Measurements from ENCODE around the gene B4GALT2.

The B4GALT2 gene

DNA sequence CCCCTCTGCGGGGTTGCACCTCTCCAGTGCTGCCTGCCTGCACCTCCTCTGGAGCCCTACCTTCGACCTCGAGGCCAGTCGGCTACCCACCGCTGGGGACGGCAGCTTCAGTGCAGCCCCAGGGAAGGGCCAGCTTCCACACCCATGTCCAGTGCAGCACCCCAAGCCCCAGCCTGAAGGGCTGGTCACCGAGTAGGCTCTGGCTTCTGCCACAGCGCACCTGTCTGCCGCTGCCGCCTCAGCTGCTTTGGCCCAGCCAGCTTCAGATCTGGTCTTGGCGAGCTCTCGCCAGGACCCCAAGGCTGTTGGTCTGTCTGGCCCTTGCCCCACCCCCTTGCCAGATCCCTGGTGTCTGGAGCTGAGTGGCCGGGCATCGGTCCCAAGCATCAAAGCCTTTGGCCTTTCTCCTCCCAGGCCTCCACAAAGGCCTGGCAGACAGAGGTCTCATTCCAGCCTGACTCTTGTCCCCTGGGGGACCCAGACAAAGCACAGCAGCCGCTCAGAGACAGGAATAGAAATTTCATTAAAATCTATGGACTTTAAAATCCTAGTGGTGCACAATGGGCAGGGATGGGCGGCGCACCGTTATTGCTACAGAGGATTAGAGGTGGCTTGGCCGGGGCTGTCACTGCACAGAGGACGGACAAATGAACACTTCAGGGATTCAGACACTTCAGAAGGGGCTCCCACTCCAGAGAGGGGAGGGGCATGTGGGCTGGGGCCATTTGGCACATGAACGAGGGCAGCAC is 17.1 kb downstream of the B4GALT2 start:
- H3K27me3 ChIP-seq (ENCODE audit: control insufficient read depth in 1 of 2, insufficient read depth in 2 of 2, low read length in 2 of 2): no peaks in the 10 kb centered on the region
- H3K4me1 ChIP-seq (ENCODE audit: control insufficient read depth, insufficient read depth, low read length): peaks cover 12% of the 10 kb centered on the region
- H3K9me3 ChIP-seq (ENCODE audit: control insufficient read depth in 2 of 2, low read length in 2 of 2): no peaks in the 10 kb centered on the region
- H3K27ac ChIP-seq (ENCODE audit: low read length): no peak overlapping the region
- H3K36me3 ChIP-seq (ENCODE audit: control insufficient read depth in 2 of 2, insufficient read depth in 2 of 2, low read length in 2 of 2): peaks cover 2 to 6% of the 10 kb centered on the region in 2 donors
- H3K4me3 ChIP-seq (ENCODE audit: low read length in 2 of 2): no peak overlapping the region
- no peak overlapping the region for H3K9ac ChIP-seq (ENCODE audit: low read length in 2 of 2)

DNA sequence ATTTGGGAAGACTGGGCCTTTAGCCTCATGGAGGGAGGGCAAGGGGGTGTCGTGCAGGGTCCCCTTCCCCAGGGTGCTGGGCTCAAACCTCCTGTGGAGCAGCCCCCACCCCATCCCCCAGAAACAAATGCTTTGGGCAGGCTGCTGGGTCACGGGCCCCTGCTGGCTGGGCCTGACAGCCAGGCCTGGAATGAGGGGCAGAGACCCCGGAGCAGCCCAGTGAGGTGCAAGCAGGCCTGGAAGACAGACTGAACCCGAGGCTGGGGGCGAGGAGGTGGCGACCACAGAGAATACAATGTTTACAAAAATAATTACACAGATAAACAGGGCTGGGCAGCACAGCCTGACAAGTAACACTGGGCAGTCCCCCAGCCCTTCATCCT is 17.7 kb downstream of the B4GALT2 start:
- H3K4me1 ChIP-seq (ENCODE audit: control insufficient read depth, insufficient read depth, low read length): peaks cover 11% of the 10 kb centered on the region
- H3K9ac ChIP-seq (ENCODE audit: low read length in 2 of 2): no peak overlapping the region
- no peaks in the 10 kb centered on the region for H3K27me3 ChIP-seq (ENCODE audit: control insufficient read depth in 1 of 2, insufficient read depth in 2 of 2, low read length in 2 of 2)
- H3K27ac ChIP-seq (ENCODE audit: low read length): no peak overlapping the region
- H3K4me3 ChIP-seq (ENCODE audit: low read length in 2 of 2): no peak overlapping the region
- no peaks in the 10 kb centered on the region for H3K9me3 ChIP-seq (ENCODE audit: control insufficient read depth in 2 of 2, low read length in 2 of 2)
- peaks cover 4 to 9% of the 10 kb centered on the region in 2 donors for H3K36me3 ChIP-seq (ENCODE audit: control insufficient read depth in 2 of 2, insufficient read depth in 2 of 2, low read length in 2 of 2)

DNA sequence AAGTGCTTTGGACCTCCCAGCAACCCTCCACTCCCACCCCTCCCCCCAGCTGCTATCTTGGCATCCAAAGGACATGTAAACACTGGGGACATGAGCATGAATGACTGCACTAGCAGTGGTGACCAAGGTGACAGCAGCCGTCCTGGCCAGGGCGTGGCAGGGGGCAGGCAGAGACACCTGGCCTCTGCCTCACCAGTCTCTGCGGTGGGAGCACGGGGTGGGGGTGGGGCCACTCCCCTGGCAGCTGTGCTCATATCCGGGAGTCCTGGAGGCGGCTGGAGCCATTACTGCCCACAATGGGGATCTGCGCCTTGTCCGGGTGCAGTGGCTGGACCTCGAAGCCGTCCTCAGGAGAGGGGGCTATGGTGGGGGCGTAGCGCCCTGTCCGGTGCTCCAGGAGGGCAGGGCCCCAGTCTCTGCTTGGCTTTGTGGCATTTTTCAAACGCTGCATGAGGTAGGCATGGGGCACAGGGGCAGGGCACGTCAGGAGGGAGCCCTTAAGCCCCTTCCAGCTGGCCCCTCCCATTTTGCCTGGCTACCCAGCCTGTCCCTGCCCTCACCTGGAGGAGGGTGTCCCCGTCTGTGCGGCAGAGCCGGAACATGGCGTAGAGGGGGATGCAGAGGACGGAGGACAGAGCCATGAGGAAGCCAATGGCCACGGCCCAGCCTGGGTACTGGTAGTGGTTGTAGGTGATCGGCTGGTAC is 18.4 kb downstream of the B4GALT2 start:
- H3K36me3 ChIP-seq (ENCODE audit: control insufficient read depth in 2 of 2, insufficient read depth in 2 of 2, low read length in 2 of 2): peaks cover 7 to 9% of the 10 kb centered on the region in 2 donors
- H3K9me3 ChIP-seq (ENCODE audit: control insufficient read depth in 2 of 2, low read length in 2 of 2): no peaks in the 10 kb centered on the region
- H3K4me3 ChIP-seq (ENCODE audit: low read length in 2 of 2): no peak overlapping the region
- H3K9ac ChIP-seq (ENCODE audit: low read length in 2 of 2): no peak overlapping the region
- no peaks in the 10 kb centered on the region for H3K27me3 ChIP-seq (ENCODE audit: control insufficient read depth in 1 of 2, insufficient read depth in 2 of 2, low read length in 2 of 2)
- no peak overlapping the region for H3K27ac ChIP-seq (ENCODE audit: low read length)
- peaks cover 7% of the 10 kb centered on the region for H3K4me1 ChIP-seq (ENCODE audit: control insufficient read depth, insufficient read depth, low read length)

DNA sequence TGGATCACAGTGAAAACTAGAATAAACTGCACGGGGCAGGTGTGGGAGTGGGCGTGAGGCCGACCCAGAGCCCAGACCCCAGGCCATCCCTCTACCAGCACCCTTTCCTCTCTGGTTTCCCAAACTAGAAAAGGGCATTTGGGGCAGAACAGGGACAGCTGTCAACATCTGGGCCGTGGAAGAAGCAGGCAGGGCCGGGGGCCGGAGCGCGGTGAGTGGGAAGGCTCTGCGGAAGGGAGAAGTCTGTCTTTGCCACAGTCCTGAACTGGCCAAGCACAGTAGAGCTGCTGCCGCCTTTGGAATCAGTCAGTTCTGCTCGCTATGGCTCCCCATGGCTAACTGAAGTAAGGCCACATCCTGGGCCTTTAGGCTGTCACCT is 19.0 kb downstream of the B4GALT2 start:
- no peak overlapping the region for H3K4me3 ChIP-seq (ENCODE audit: low read length in 2 of 2)
- H3K36me3 ChIP-seq (ENCODE audit: control insufficient read depth in 2 of 2, insufficient read depth in 2 of 2, low read length in 2 of 2): peaks cover 7 to 9% of the 10 kb centered on the region in 2 donors
- no peak overlapping the region for H3K27ac ChIP-seq (ENCODE audit: low read length)
- peaks cover 7% of the 10 kb centered on the region for H3K4me1 ChIP-seq (ENCODE audit: control insufficient read depth, insufficient read depth, low read length)
- H3K9me3 ChIP-seq (ENCODE audit: control insufficient read depth in 2 of 2, low read length in 2 of 2): no peaks in the 10 kb centered on the region
- H3K9ac ChIP-seq (ENCODE audit: low read length in 2 of 2): no peak overlapping the region
- no peaks in the 10 kb centered on the region for H3K27me3 ChIP-seq (ENCODE audit: control insufficient read depth in 1 of 2, insufficient read depth in 2 of 2, low read length in 2 of 2)

DNA sequence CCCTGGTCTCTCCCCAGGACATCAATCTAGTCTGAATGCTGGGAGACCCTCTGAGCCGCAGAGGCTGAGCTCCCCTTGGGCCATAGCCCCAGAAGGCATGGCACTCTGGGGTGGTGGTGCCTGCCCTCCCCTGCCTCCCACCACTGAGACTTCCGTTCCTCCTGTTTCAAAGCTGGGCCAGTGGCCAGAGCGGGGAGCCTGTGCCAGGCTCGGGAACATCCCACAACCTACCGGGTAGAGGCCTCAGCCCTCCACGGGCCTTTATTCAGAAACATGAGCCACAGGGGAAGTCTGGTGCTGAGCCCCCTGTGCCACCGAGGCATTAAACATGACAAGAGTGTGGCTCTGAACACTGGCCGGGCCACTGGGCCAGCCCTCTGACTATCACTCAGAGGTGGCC is 20.4 kb downstream of the B4GALT2 start:
- H3K4me1 ChIP-seq (ENCODE audit: control insufficient read depth, insufficient read depth, low read length): peaks cover 7% of the 10 kb centered on the region

DNA sequence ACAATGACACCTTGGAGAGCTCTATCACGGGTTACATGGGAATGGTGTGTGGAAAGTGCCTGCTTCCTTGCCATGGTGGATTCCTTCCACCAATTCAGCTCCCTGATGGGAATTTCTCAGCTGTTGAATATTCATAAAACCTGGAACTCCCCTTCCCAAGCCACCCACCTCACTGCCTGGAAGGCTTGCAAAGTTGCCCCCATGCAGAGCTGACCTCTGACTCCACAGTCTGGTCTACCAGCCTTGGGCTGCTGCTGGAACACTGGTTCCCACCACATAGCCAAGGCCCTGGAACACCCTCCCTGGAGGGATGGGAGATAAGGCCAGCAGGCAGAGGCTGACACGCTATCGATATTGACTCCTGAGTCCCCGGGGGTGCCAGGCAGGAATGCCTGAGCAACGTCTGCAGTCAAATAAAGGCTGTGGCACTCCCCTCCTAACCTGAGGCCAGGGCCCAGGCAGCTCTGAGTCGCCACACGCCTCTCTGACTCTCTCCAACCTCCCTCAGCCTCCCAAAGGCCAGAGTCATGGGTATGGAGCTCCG is 21.2 kb downstream of the B4GALT2 start:
- H3K9ac ChIP-seq (ENCODE audit: low read length in 2 of 2): no peak overlapping the region
- peaks cover 7 to 9% of the 10 kb centered on the region in 2 donors for H3K36me3 ChIP-seq (ENCODE audit: control insufficient read depth in 2 of 2, insufficient read depth in 2 of 2, low read length in 2 of 2)
- no peaks in the 10 kb centered on the region for H3K27me3 ChIP-seq (ENCODE audit: control insufficient read depth in 1 of 2, insufficient read depth in 2 of 2, low read length in 2 of 2)

More for the DNA sequence above, 20.4 kb downstream of the B4GALT2 start:
- Histone ChIP-seq H3K27ac (ENCODE audit: low read length) (no peak overlapping the region), H3K9me3 (ENCODE audit: control insufficient read depth in 2 of 2, low read length in 2 of 2) (no peaks in the 10 kb centered on the region), H3K9ac (ENCODE audit: low read length in 2 of 2) (no peak overlapping the region), H3K4me3 (ENCODE audit: low read length in 2 of 2) (no peak overlapping the region), H3K36me3 (ENCODE audit: control insufficient read depth in 2 of 2, insufficient read depth in 2 of 2, low read length in 2 of 2) (peaks cover 7 to 9% of the 10 kb centered on the region in 2 donors), H3K27me3 (ENCODE audit: control insufficient read depth in 1 of 2, insufficient read depth in 2 of 2, low read length in 2 of 2) (no peaks in the 10 kb centered on the region)

DNA sequence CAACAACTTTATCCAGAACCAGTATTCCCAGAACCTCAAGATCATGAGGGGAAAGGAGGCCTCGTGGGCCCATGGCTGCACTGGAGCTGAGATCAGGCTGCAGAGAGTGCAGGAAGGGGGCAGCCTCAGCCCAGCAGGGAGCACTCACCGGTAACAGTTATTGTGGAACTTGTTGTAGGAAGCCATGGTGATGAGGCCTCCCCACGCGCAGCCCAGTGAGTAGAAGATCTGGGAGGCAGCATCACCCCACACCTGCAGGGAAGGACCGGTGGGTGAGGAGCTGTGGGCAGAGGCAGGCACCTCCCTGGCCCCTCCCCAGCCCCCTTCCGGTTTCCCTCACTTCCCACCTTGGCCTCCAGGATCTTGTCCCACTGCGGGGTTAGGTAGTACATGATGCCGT is 23.2 kb downstream of the B4GALT2 start:
- Histone ChIP-seq H3K9ac (ENCODE audit: low read length in 2 of 2) (no peak overlapping the region), H3K4me3 (ENCODE audit: low read length in 2 of 2) (no peak overlapping the region), H3K4me1 (ENCODE audit: control insufficient read depth, insufficient read depth, low read length) (peaks cover 5% of the 10 kb centered on the region), H3K9me3 (ENCODE audit: control insufficient read depth in 2 of 2, low read length in 2 of 2) (no peaks in the 10 kb centered on the region), H3K27me3 (ENCODE audit: control insufficient read depth in 1 of 2, insufficient read depth in 2 of 2, low read length in 2 of 2) (no peaks in the 10 kb centered on the region), H3K36me3 (ENCODE audit: control insufficient read depth in 2 of 2, insufficient read depth in 2 of 2, low read length in 2 of 2) (peaks cover 7 to 9% of the 10 kb centered on the region in 2 donors), H3K27ac (ENCODE audit: low read length) (no peak overlapping the region)

More for the DNA sequence above, 21.2 kb downstream of the B4GALT2 start:
- Histone ChIP-seq H3K9me3 (ENCODE audit: control insufficient read depth in 2 of 2, low read length in 2 of 2) (no peaks in the 10 kb centered on the region), H3K4me1 (ENCODE audit: control insufficient read depth, insufficient read depth, low read length) (peaks cover 7% of the 10 kb centered on the region), H3K27ac (ENCODE audit: low read length) (no peak overlapping the region), H3K4me3 (ENCODE audit: low read length in 2 of 2) (no peak overlapping the region)

DNA sequence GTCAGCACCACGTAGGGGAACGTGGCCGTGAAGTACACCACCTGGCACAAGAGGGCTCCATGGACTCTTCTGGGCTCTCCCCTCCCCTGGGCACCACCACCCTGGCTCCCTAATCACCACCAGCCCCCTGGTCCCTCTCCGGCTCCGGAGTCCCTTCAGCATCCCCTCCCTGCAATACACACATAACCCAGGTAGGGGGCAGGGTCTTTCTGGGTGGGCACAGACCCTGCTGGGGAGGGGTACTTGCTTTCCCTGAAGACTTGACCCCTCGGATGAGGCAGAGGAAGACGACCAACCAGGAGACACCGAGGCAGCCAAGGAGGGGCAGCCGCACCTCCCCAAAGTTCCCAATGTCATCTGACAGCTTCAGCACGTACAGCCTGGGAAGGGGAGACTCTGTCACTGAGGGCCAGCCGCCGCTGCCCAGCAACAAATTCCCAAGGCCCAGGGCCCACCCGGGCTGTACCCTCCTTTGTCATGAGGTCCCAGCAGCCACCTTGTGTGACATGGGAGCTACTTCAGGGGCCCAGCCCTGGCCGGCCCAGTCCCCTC is 23.7 kb downstream of the B4GALT2 start:
- Histone ChIP-seq H3K9me3 (ENCODE audit: control insufficient read depth in 2 of 2, low read length in 2 of 2) (no peaks in the 10 kb centered on the region), H3K4me3 (ENCODE audit: low read length in 2 of 2) (no peak overlapping the region), H3K9ac (ENCODE audit: low read length in 2 of 2) (no peak overlapping the region), H3K27me3 (ENCODE audit: control insufficient read depth in 1 of 2, insufficient read depth in 2 of 2, low read length in 2 of 2) (no peaks in the 10 kb centered on the region), H3K4me1 (ENCODE audit: control insufficient read depth, insufficient read depth, low read length) (peaks cover 5% of the 10 kb centered on the region), H3K36me3 (ENCODE audit: control insufficient read depth in 2 of 2, insufficient read depth in 2 of 2, low read length in 2 of 2) (peaks cover 7 to 9% of the 10 kb centered on the region in 2 donors), H3K27ac (ENCODE audit: low read length) (no peak overlapping the region)

DNA sequence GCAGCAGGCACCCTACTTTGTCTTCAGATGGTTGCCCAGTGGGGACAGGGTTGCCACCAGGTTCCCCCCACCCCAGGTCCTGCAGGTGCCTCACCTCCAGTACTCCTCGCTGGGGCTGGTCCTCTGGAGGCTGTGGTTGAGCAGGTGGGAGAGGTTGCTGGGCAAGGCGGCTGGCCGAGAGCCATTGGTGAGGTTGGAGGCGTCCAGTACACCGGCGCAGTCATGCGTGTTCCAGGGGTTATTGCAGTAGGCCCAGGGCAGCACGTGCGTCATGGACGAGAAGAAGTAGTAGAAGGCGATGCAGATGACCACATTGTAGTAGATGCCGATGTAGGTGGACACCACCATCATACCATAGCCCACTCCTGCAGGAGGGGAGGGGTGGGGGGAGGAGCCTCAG is 29.2 kb downstream of the B4GALT2 start:
- Histone ChIP-seq H3K27me3 (ENCODE audit: control insufficient read depth in 1 of 2, insufficient read depth in 2 of 2, low read length in 2 of 2) (no peaks in the 10 kb centered on the region), H3K4me1 (ENCODE audit: control insufficient read depth, insufficient read depth, low read length) (peaks cover 6% of the 10 kb centered on the region), H3K36me3 (ENCODE audit: control insufficient read depth in 2 of 2, insufficient read depth in 2 of 2, low read length in 2 of 2) (no peaks in the 10 kb centered on the region), H3K9ac (ENCODE audit: low read length in 2 of 2) (no peak overlapping the region), H3K27ac (ENCODE audit: low read length) (no peak overlapping the region), H3K4me3 (ENCODE audit: low read length in 2 of 2) (no peak overlapping the region), H3K9me3 (ENCODE audit: control insufficient read depth in 2 of 2, low read length in 2 of 2) (no peaks in the 10 kb centered on the region)

DNA sequence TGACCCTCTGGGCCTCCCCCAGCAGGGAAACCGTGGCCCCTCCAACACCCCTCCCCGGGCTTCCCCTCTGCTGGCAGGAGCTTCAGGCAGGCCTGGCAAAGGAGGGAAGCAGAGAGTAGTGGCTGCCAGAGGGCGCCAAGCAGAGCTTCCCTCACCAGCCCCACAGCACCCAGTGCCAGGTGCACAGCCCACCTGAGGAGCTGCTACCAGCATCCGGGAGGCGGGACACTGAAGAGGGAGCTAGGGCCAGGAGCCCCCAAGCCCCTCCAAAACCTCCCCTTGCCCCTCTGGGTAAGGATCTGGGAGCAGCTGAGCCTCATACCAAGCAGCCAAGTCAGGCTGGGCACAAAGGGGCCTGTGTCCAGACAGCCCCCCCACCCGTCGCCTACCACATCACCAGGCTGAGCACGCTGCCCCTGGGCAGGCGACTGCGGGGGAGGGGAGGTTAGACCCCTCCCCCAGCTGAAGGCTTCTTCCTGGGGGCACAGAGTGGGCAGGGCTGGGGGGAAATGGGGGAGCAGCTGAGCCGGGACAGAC is 32.0 kb downstream of the B4GALT2 start:
- H3K9ac ChIP-seq (ENCODE audit: low read length in 2 of 2): no peak overlapping the region
- no peaks in the 10 kb centered on the region for H3K27me3 ChIP-seq (ENCODE audit: control insufficient read depth in 1 of 2, insufficient read depth in 2 of 2, low read length in 2 of 2)
- H3K36me3 ChIP-seq (ENCODE audit: control insufficient read depth in 2 of 2, insufficient read depth in 2 of 2, low read length in 2 of 2): no peaks in the 10 kb centered on the region
- peaks cover 2% of the 10 kb centered on the region for H3K4me1 ChIP-seq (ENCODE audit: control insufficient read depth, insufficient read depth, low read length)
- H3K9me3 ChIP-seq (ENCODE audit: control insufficient read depth in 2 of 2, low read length in 2 of 2): no peaks in the 10 kb centered on the region
- H3K27ac ChIP-seq (ENCODE audit: low read length): no peak overlapping the region
- H3K4me3 ChIP-seq (ENCODE audit: low read length in 2 of 2): no peak overlapping the region
